OCI-LY1 (cell line): ENCODE data around the gene TCF4.
A peak's percentile ranks its signal among the peaks of the same experiment; 100 is the strongest.

Experiments
- H2AFZ ChIP-seq: fragments of 200-600 bp; sonication (generic), shearing (Covaris generic); 2 replicates; pipeline ENCODE4 v1.6.0; 2014; ENCODE audit warnings: antibody characterized with exemption, mild to moderate bottlenecking, low read length
- H3F3A ChIP-seq: fragments of 200-600 bp; sonication (generic), shearing (Covaris generic); 2 replicates; pipeline ENCODE4 v1.6.0; 2014; ENCODE audit warnings: mild to moderate bottlenecking, antibody characterized with exemption, low read length, moderate library complexity; ENCODE audit not compliant: insufficient read depth
- H3K27ac ChIP-seq: fragments of 200-600 bp; sonication (generic); 2 replicates; pipeline ENCODE4 v1.5.1; 2014; ENCODE audit warnings: low read length, mixed run types, mild to moderate bottlenecking, low read depth; ENCODE audit not compliant: poor library complexity, severe bottlenecking
- H3K27me3 ChIP-seq: fragments of 200-600 bp; sonication (generic); 2 replicates; pipeline ENCODE4 v1.6.0; 2014; ENCODE audit warnings: antibody characterized with exemption, mild to moderate bottlenecking, low read length, moderate library complexity; ENCODE audit not compliant: insufficient read depth
- H3K36me3 ChIP-seq: fragments of 200-600 bp; sonication (generic); 2 replicates; pipeline ENCODE4 v1.6.1; 2014; ENCODE audit warnings: mild to moderate bottlenecking, antibody characterized with exemption, low read length, moderate library complexity, mixed read lengths; ENCODE audit not compliant: insufficient read depth
- H3K4me1 ChIP-seq: fragments of 200-600 bp; sonication (generic); 2 replicates; pipeline ENCODE4 v1.5.1; 2014; ENCODE audit warnings: mild to moderate bottlenecking, low read length, moderate library complexity; ENCODE audit not compliant: insufficient read depth, severe bottlenecking
- H3K4me2 ChIP-seq: fragments of 200-600 bp; sonication (generic), shearing (Covaris generic); 2 replicates; pipeline ENCODE4 v1.6.1; 2014; ENCODE audit warnings: low read length
- H3K4me3 ChIP-seq: fragments of 200-600 bp; sonication (generic); 2 replicates; pipeline ENCODE4 v1.5.1; 2014; ENCODE audit warnings: low read length, low read depth, mild to moderate bottlenecking, mixed read lengths; ENCODE audit not compliant: poor library complexity, severe bottlenecking
- H3K79me2 ChIP-seq: fragments of 200-600 bp; shearing (Covaris generic); 2 replicates; pipeline ENCODE4 v1.6.1; 2016; ENCODE audit warnings: mixed run types, low read length, mixed read lengths; ENCODE audit not compliant: insufficient read depth
- H3K9ac ChIP-seq: fragments of 200-600 bp; sonication (generic), shearing (Covaris generic); 2 replicates; pipeline ENCODE4 v1.6.1; 2014; ENCODE audit warnings: mild to moderate bottlenecking, low read length, mixed read lengths
- H3K9me2 ChIP-seq: fragments of 200-600 bp; sonication (generic), shearing (Covaris generic); 2 replicates; pipeline ENCODE4 v1.6.1; 2014; ENCODE audit warnings: low read depth, mild to moderate bottlenecking, low read length, mixed read lengths
- H3K9me3 ChIP-seq: fragments of 200-600 bp; shearing (Covaris generic); 2 replicates; pipeline ENCODE4 v1.6.1; 2014; ENCODE audit warnings: low read length, mixed read lengths
- H4K20me1 ChIP-seq: fragments of 200-600 bp; sonication (generic), shearing (Covaris generic); 2 replicates; pipeline ENCODE4 v1.6.0; 2016; ENCODE audit warnings: mild to moderate bottlenecking, low read length; ENCODE audit not compliant: insufficient read depth
- CTCF ChIP-seq: fragments of 200-600 bp; sonication (generic), shearing (Covaris generic); IDR thresholded peaks from 2 replicates; pipeline ENCODE4 v1.5.1; 2017; ENCODE audit warnings: mild to moderate bottlenecking, antibody characterized with exemption, low read length, moderate library complexity, mixed read lengths
- EZH2 ChIP-seq: fragments of 200-600 bp; sonication (generic), shearing (Covaris generic); IDR thresholded peaks from 2 replicates; pipeline ENCODE4 v1.8.0; 2017; ENCODE audit warnings: borderline replicate concordance, mixed run types, mild to moderate bottlenecking, antibody characterized with exemption, low read length, moderate library complexity, mixed read lengths

TCF4 gene

GRCh38 chr18:55529581-55529980 is 58.4 kb downstream of the TCF4 start:
- no peak; the same call in 1 of the 2 replicates for TF ChIP-seq CTCF
- no peak for TF ChIP-seq EZH2
- Histone ChIP-seq H3K27me3 (no peaks in the 10 kb centered on the region), H3K9me2 (no peaks in the 10 kb centered on the region), H3K4me3 (peak overlapping the region; percentile 11), H3F3A (no peaks in the 10 kb centered on the region), H3K27ac (peak overlapping the region; percentile 60), H2AFZ (no peak overlapping the region), H3K9me3 (no peaks in the 10 kb centered on the region), H3K4me2 (peak overlapping the region; percentile 47; the same call in 1 of the 2 replicates), H3K9ac (peak overlapping the region; percentile 33), H3K36me3 (no peaks in the 10 kb centered on the region), H3K79me2 (peaks cover 48% of the 10 kb centered on the region), H3K4me1 (peaks cover 92% of the 10 kb centered on the region), H4K20me1 (no peaks in the 10 kb centered on the region)

- TF ChIP-seq CTCF (no peak), EZH2 (no peak)
- no peak overlapping the region for H3K4me2 ChIP-seq
- H3K9me3 ChIP-seq = no peaks in the 10 kb centered on the region
- no peaks in the 10 kb centered on the region for H3K27me3 ChIP-seq
- H4K20me1 ChIP-seq = no peaks in the 10 kb centered on the region
- H3K9ac ChIP-seq = no peak overlapping the region
- H3K27ac ChIP-seq = peak overlapping the region; percentile 60
- no peak overlapping the region for H2AFZ ChIP-seq
- no peaks in the 10 kb centered on the region for H3K9me2 ChIP-seq
- no peaks in the 10 kb centered on the region for H3F3A ChIP-seq
- H3K4me1 ChIP-seq = peaks cover 77% of the 10 kb centered on the region
- H3K4me3 ChIP-seq = no peak overlapping the region
- H3K79me2 ChIP-seq = peaks cover 37% of the 10 kb centered on the region
- H3K36me3 ChIP-seq = no peaks in the 10 kb centered on the region
These were observed 62.1 kb downstream of the TCF4 start for GRCh38 chr18:55525845-55526244.

- no peaks in the 10 kb centered on the region for H3K27me3 ChIP-seq
- H4K20me1 ChIP-seq = no peaks in the 10 kb centered on the region
- no peaks in the 10 kb centered on the region for H3K9me2 ChIP-seq
- H3K27ac ChIP-seq = no peak overlapping the region
- no peak overlapping the region for H3K4me2 ChIP-seq
- H3F3A ChIP-seq = no peaks in the 10 kb centered on the region
- 0 out of 2 replicates have a peak, but pooled peaks cover 2% of the 10 kb centered on the region for H3K36me3 ChIP-seq
- no peak overlapping the region for H3K9ac ChIP-seq
- no peak overlapping the region for H3K4me3 ChIP-seq
- H2AFZ ChIP-seq = no peak overlapping the region
- H3K4me1 ChIP-seq = peaks cover 73% of the 10 kb centered on the region
- H3K79me2 ChIP-seq = peaks cover 30% of the 10 kb centered on the region
- no peak for TF ChIP-seq CTCF
- TF ChIP-seq EZH2 = no peak
- no peaks in the 10 kb centered on the region for H3K9me3 ChIP-seq
These were observed 63.5 kb downstream of the TCF4 start for GRCh38 chr18:55524353-55525073.
